HG03521 (cell line): ENCODE results near the gene TBC1D2B.
"Not testable (repeated sequence)": the region's sequence is repeated elsewhere in the genome, so short reads cannot be mapped to it uniquely, and the experiment has no call there.

ENCODE experiments used
- ATAC-seq: cut with Tn5 transposase; IDR thresholded peaks from one replicate; pipeline ENCODE4 v1.9.1; 2021; ENCODE audit warnings: mild to moderate bottlenecking, moderate library complexity; ENCODE audit not compliant: unreplicated experiment

TBC1D2B gene

DNA sequence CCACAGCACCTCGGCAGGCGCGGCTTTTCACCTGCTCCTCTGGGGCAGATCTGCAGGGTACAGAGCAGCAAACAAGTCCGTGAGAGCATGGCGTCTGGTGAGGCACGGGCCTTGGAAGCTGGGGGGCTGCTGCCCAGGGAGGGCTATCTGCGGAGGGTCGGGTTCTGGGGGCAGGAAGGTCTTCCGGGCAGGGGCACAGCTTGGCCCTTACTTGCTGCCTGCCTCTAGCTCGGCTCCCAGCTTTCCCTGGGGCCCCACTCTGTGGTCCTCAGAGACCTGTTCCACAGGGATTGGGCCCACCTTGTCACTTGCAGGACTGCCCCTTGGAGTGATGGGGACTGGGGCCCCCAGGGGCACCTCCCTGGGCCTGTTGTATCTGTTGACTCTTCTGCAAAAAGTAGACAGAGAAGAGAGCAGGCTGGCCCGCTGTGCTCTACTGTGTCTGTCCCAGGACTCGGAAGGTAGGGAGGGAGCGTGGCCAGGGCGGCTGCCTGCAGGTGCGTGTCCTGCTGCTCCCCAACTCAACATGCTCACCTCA, 84.1 kb downstream of the TBC1D2B start:
- no peak for ATAC-seq

GRCh38 chr15:77992356-77993222, 84.9 kb downstream of the TBC1D2B start:
- ATAC-seq = no peak

DNA sequence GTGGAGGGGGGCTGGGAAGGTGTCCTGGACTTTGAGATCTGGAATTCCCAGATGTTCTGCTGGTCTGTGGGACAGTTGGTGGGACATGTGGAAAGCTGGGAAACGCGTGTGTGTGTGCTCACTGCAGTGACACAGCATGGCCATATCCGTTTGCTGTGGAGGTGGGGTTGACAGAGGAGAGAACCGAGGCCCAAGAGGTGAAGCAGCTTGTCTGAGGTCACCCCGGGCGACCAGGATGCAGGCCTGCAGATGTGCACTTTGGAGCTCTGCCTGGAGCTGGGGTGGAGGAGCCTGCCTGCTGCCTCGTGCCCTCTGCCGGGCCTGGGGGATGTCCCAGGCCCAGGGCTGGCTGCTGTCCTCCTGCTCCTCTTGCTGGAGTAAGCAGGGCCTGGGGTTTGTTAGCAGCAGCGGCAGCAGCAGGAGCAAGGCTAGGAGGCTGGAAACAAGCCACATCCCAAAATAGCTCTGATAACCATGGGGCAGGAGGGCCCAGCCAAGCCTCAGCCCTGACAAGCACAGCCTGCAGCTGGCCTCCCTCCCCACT, 85.8 kb downstream of the TBC1D2B start:
- ATAC-seq = not testable (repeated sequence)

GRCh38 chr15:77991029-77991406, 86.5 kb downstream of the TBC1D2B start:
- ATAC-seq = no peak

DNA sequence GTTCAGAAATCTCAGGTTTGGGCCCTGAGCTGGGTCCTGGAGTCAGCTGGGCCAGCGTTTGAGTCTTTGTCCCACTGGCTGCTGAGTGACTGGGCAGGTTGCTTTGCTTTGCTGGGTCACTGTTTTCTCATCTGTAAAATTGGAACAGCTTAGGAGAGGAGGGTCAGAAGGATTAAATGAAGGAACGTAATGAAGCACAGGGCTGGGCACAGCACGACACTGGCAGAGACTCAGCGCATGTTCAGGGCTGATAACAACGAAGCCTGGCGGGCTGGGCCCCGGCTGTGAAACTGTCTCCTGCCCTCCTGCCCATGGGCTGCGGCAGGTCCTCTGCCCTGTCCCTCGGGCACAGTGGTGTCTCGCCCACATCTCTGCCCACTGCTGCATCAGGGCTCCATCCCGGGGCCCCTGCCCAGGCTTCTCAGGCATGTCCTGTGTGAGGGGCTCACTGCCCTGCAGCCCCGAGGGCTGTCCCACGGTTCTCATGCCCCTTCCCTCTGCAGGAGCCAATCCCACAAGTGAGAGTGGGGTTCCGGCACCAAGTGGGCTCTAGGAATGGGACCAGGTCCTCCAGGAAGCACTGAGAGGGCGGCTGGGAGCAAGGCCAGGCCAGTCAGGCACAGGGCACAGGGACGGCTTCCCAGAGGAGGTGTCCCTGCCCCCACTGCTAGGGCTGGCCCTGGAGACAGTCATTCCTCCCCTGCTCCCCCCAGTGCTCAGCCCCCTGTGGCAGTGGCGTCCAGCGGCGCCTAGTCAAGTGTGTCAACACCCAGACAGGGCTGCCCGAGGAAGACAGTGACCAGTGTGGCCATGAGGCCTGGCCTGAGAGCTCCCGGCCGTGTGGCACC, 88.0 kb downstream of the TBC1D2B start:
- no peak for ATAC-seq

GRCh38 chr15:77988347-77989295, 88.9 kb downstream of the TBC1D2B start:
- ATAC-seq = no peak

GRCh38 chr15:77987765-77988136, 89.8 kb downstream of the TBC1D2B start:
- not testable (repeated sequence) for ATAC-seq

DNA sequence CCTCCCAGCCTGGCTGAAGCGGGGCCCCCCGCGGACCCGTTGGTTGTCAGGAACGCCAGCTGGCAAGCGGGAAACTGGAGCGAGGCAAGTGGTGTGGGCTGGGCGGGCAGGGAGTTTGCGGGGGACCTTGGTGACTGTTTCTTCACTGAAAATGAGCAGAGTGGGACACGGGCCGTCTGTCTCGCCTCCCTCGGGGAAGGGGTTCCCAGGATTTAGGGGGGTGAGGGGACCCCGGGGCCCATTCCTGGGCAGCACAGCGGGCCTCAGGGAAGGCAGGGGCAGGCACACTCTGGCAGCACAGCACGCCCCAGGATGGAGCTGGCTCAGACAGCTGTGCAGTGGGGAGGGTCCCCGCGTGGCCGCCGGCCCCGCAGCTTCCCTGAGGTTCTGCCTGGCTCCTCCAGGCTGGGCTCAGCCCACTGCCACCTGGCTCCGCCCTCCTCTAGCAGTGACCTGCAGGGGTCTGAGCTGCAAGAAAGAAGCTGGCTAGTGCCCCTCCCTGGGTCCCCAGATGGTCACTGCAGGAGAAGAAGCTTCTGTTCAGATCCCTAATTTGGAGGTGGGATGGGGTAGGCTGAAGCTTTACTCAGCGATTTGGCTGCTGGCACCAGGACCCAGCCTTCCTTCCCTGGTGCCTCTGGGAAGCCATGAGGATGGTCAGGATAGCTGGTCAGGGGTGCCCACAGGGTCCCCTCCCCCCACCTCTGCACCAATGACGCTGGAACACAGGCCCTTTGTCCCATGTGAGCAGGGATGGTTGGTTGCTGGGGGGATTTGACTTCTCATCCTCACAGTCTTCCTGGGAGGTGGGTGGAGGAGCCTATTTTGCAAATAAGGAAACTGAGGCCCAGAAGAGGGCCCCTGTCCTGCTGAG, 90.4 kb downstream of the TBC1D2B start:
- ATAC-seq = no peak

DNA sequence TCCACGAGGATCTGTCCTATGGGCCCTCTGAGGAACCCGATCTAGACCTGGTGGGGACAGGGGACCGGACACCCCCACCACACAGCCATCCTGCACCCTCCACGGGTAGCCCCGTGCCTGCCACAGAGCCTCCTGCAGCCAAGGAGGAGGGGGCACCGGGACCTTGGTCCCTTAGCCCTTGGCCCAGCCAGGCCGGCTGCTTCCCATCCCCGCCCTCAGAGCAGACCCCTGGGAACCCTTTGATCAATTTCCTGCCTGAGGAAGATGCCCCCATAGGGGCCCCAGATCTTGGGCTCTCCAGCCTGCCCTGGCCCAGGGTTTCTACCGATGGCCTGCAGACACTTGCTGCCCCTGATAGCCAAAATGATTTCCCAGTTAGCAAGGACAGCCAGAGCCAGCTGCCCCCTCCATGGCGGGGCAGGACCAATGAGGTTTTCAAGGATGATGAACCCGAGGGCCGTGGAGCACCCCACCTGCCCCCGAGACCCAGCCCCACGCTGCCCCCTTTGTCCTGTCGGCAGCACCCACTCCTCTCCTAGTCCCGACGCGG, 91.5 kb downstream of the TBC1D2B start:
- no peak for ATAC-seq

- no peak for ATAC-seq
Measured at GRCh38 chr15:77985031-77985930, 92.2 kb downstream of the TBC1D2B start.

GRCh38 chr15:77984446-77984861, 93.1 kb downstream of the TBC1D2B start:
- ATAC-seq = no peak

GRCh38 chr15:77983708-77984445, 93.6 kb downstream of the TBC1D2B start:
- ATAC-seq = no peak

- ATAC-seq = no peak
Measured at GRCh38 chr15:77983091-77983707, 94.3 kb downstream of the TBC1D2B start.

- ATAC-seq = no peak
Measured at GRCh38 chr15:77982127-77982490, 95.4 kb downstream of the TBC1D2B start.

DNA sequence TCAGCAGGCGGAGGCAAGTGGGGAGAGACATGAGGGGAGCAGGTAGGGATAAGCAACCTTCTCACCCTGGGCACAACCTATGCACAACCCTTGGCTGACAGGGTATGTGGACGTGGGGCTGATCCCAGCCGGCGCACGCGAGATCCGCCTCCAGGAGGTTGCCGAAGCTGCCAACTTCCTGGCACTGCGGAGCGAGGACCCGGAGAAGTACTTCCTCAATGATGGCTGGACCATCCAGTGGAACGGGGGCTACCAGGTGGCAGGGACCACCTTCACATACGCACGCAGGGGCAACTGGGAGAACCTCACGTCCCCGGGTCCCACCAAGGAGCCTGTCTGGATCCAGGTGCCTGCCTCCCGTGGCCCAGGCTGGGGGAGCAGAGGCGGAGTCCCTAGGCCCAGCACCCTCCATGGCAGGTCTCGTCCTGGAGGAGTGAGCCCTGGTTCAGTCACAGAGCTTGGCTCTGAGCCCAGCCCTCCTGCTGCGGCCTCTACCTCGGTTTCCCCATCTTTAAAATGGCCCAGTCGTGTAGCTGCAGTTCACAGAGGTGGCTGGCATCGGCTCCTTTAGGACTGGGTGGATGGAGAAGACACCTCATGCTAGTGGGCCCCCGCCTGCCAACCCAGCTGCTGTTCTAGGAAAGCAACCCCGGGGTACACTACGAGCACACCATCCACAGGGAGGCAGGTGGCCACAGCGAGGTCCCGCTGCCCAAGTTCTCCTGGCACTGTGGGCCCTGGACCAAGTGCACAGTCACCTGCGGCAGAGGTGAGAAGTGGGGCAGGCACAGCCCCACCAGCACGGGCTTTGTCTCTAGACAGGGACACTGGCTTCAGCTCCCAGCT, 96.0 kb downstream of the TBC1D2B start:
- ATAC-seq = no peak

- ATAC-seq = not testable (repeated sequence)
Measured at GRCh38 chr15:77980674-77981073, 96.8 kb downstream of the TBC1D2B start.
